ENCODE data around the gene KRT7.

DNA sequence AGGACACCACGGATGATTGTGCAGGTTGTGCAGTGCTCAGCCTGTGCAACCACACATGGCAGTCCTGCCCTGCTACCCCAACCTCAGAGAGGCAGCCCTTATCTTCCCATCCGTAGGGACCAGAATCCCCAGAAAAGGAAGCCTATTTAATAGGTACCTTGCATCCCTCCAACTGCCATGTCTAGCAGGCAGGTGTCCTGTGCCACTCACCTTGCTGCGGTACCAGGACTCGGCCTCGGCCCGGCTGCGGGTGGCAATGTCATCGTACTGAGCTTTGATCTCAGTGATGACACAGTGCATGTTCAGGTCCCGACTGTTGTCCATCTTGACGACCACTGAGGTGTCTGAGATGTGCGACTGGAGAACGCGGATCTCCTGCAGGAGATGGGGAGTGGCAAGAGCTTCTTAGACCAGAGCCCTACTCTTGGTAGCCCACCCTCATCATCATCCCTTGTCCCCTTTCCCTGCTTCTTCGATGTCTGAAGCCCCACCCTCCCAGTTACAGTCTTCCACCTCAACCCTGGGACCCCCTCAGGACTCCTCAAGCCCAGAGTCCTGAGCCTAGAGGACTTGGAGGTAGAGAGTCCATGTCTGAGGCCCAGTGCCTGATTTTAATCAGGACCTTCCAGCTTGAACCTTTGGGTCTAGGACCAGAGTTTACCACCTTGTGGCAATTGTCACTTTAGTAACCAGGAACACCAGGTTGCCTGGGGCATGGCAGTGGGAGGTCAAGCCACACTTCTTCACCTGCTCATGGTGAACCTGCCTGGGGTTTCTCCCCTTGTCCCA is 20.5 kb downstream of the KRT7 start:
- TF ChIP-seq FOXP2 (optimal IDR thresholded peaks at IDR 0.05; ENCODE audit: control extremely low read depth, extremely low read length, insufficient read depth) (no peak), EZH2 (IDR thresholded peaks at IDR 0.05) (no peak)
